Breast epithelium (tissue), 3 donors: ENCODE measurements around the gene NFATC4.
"Not testable (repeated sequence)": the region's sequence is repeated elsewhere in the genome, so short reads cannot be mapped to it uniquely, and the experiment has no call there.

Experiments
- POLR2A ChIP-seq: fragments of 450-650 bp; IDR thresholded peaks from one replicate; pipeline ENCODE4 v1.6.1; 2016; ENCODE audit warnings: antibody characterized with exemption, mild to moderate bottlenecking, moderate library complexity
- POLR2AphosphoS5 ChIP-seq, 3 donors: sonication (generic); formaldehyde crosslinking; IDR thresholded peaks; one replicate each; pipeline ENCODE4 v1.6.1; 2017; ENCODE audit warnings: antibody characterized with exemption in 3 of 3
- TF ChIP-seq, protein P1 (sequence below), 3 donors: fragments of 450-650 bp; IDR thresholded peaks; one replicate each; pipeline ENCODE4 v1.5.1; 2016 to 2017; ENCODE audit warnings: antibody characterized with exemption in 3 of 3, mild to moderate bottlenecking in 3 of 3, moderate library complexity in 3 of 3

- TF ChIP-seq, protein P1, sequence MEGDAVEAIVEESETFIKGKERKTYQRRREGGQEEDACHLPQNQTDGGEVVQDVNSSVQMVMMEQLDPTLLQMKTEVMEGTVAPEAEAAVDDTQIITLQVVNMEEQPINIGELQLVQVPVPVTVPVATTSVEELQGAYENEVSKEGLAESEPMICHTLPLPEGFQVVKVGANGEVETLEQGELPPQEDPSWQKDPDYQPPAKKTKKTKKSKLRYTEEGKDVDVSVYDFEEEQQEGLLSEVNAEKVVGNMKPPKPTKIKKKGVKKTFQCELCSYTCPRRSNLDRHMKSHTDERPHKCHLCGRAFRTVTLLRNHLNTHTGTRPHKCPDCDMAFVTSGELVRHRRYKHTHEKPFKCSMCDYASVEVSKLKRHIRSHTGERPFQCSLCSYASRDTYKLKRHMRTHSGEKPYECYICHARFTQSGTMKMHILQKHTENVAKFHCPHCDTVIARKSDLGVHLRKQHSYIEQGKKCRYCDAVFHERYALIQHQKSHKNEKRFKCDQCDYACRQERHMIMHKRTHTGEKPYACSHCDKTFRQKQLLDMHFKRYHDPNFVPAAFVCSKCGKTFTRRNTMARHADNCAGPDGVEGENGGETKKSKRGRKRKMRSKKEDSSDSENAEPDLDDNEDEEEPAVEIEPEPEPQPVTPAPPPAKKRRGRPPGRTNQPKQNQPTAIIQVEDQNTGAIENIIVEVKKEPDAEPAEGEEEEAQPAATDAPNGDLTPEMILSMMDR (IDR thresholded peaks at IDR 0.05): not testable (repeated sequence)
- TF ChIP-seq POLR2A; POLR2AphosphoS5 (IDR thresholded peaks at IDR 0.05): not testable (repeated sequence)
These were observed 19.6 kb downstream of the NFATC4 start for GRCh38 chr14:24387579-24387978.
